Neural cell (in vitro differentiated cells): Measurements from ENCODE around the gene IGIP.

Experiments
- CTCF ChIP-seq: fragments of 450-650 bp; IDR thresholded peaks from 2 replicates; pipeline ENCODE4 v1.5.1; 2014; ENCODE audit warnings: antibody characterized with exemption, mild to moderate bottlenecking, moderate library complexity; ENCODE audit not compliant: poor library complexity, severe bottlenecking
- EZH2 ChIP-seq: fragments of 200-600, 300-800 bp; shearing (Covaris generic), sonication (generic); IDR thresholded peaks from 2 replicates; pipeline ENCODE4 v1.6.1; 2014; ENCODE audit warnings: antibody characterized with exemption, low read length, borderline replicate concordance, mild to moderate bottlenecking; ENCODE audit not compliant: insufficient read depth, poor library complexity, severe bottlenecking
- MXI1 ChIP-seq: fragments of 450-650 bp; conservative IDR thresholded peaks from 2 replicates; pipeline ENCODE4 v1.6.1; 2014; ENCODE audit warnings: antibody characterized with exemption, mild to moderate bottlenecking; ENCODE audit not compliant: poor library complexity, severe bottlenecking
- POLR2AphosphoS5 ChIP-seq: IDR thresholded peaks from 2 replicates; pipeline ENCODE4 v1.6.1; 2012
- RAD21 ChIP-seq: fragments of 450-650 bp; conservative IDR thresholded peaks from 2 replicates; pipeline ENCODE4 v1.6.1; 2014; ENCODE audit warnings: antibody characterized with exemption, mild to moderate bottlenecking, moderate library complexity
- REST ChIP-seq: IDR thresholded peaks from 2 replicates; pipeline ENCODE4 v1.6.1; 2012; ENCODE audit warnings: borderline replicate concordance
- SMC3 ChIP-seq: fragments of 450-650 bp; conservative IDR thresholded peaks from 2 replicates; pipeline ENCODE4 v1.6.1; 2014; ENCODE audit warnings: antibody characterized with exemption, mild to moderate bottlenecking, moderate library complexity; ENCODE audit not compliant: poor library complexity
- TAF1 ChIP-seq: IDR thresholded peaks from 2 replicates; pipeline ENCODE4 v1.6.1; 2012; ENCODE audit warnings: low read depth

- TF ChIP-seq CTCF (no peak), EZH2 (no peak), TAF1 (no peak), POLR2AphosphoS5 (no peak), REST (no peak), RAD21 (no peak), SMC3 (no peak), MXI1 (no peak)
Observed at GRCh38 chr5:140125637-140126036, at the start of gene IGIP.
